RCC 7860 (cell line): ENCODE results near the gene GSDME.
"Not testable (repeated sequence)": the region's sequence is repeated elsewhere in the genome, so short reads cannot be mapped to it uniquely, and the experiment has no call there.

Experiments
- DNase-seq: peaks from one replicate; pipeline ENCODE4 v3.0.0-alpha.2; 2015; ENCODE audit warnings: low spot score
- FAIRE-seq: peaks from 2 replicates; lab custom pipeline; 2012; peaks lifted over from hg19 to GRCh38; lab: Jason Lieb, UNC

Gene GSDME

GRCh38 chr7:24742506-24743162 is 14.6 kb downstream of the GSDME start:
- FAIRE-seq = no peak
- no peak for DNase-seq

GRCh38 chr7:24741679-24742505 is 15.4 kb downstream of the GSDME start:
- DNase-seq (peak; percentile 92), FAIRE-seq (peak; percentile 90)

GRCh38 chr7:24740871-24741270 is 16.4 kb downstream of the GSDME start:
- no peak for DNase-seq
- no peak for FAIRE-seq

- DNase-seq (no peak), FAIRE-seq (no peak)
Observed at GRCh38 chr7:24739306-24739705, 18.0 kb downstream of the GSDME start.

- FAIRE-seq = no peak
- no peak for DNase-seq
Observed at GRCh38 chr7:24738577-24738976, 18.7 kb downstream of the GSDME start.

- no peak for FAIRE-seq
- DNase-seq = no peak
Observed at GRCh38 chr7:24737281-24737680, 20.0 kb downstream of the GSDME start.

- not testable (repeated sequence) for DNase-seq, FAIRE-seq
Observed at GRCh38 chr7:24735594-24735993, 21.7 kb downstream of the GSDME start.

- FAIRE-seq (no peak), DNase-seq (no peak)
Observed at GRCh38 chr7:24734306-24734705, 23.0 kb downstream of the GSDME start.

GRCh38 chr7:24733414-24734060 is 23.7 kb downstream of the GSDME start:
- FAIRE-seq (no peak), DNase-seq (no peak)

- FAIRE-seq (peak; percentile 23), DNase-seq (peak; percentile 70)
Observed at GRCh38 chr7:24732646-24733413, 24.4 kb downstream of the GSDME start.

- DNase-seq = no peak
- no peak for FAIRE-seq
Observed at GRCh38 chr7:24731313-24731712, 26.0 kb downstream of the GSDME start.

GRCh38 chr7:24730018-24730369 is 27.3 kb downstream of the GSDME start:
- no peak for FAIRE-seq

GRCh38 chr7:24729365-24730017 is 27.8 kb downstream of the GSDME start:
- DNase-seq (no peak), FAIRE-seq (no peak)

More at GRCh38 chr7:24730018-24730369, 27.3 kb downstream of the GSDME start:
- no peak for DNase-seq

- no peak for FAIRE-seq
- DNase-seq = no peak
Observed at GRCh38 chr7:24728503-24729364, 28.5 kb downstream of the GSDME start.

- no peak for DNase-seq
- FAIRE-seq = no peak
Observed at GRCh38 chr7:24728121-24728500, 29.2 kb downstream of the GSDME start.

- FAIRE-seq = no peak
- no peak for DNase-seq
Observed at GRCh38 chr7:24727154-24728120, 29.8 kb downstream of the GSDME start.

- DNase-seq (no peak), FAIRE-seq (no peak)
Observed at GRCh38 chr7:24725554-24726241, 31.6 kb downstream of the GSDME start.
